ENCODE measurements around the gene MACROD2. TPM values are rescaled to one million over a fixed set of nuclear protein-coding genes. Genes with fewer than 3 reads are reported as not detected.
"Not testable (repeated sequence)": the region's sequence is repeated elsewhere in the genome, so short reads cannot be mapped to it uniquely, and the experiment has no call there.

The MACROD2 gene
- total and polyA plus RNA-seq, 2 experiments from 2014 or later = 2.8 to 4.3 TPM

DNA sequence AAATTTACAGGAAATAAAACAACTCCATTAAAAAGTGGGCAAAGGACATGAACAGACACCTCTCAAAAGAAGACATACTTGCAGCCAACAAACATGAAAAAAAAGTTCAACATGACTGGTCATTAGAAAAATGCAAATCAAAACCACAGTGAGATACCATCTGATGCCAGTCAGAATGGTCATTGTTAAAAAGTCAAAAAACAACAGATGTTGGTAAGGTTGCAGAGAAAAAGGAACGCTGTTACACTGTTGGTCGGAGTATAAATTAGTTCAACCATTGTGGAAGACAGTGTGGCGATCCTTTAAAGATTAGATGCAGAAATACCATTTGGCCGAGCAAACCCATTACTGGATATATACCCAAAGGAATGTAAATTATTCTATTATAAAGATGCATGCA is 1200.1 kb downstream of the MACROD2 start:
- Histone ChIP-seq H3K27me3 (ENCODE audit: insufficient read depth) (no peaks in the 10 kb centered on the region), H3K27ac (ENCODE audit: low read depth) (no peak overlapping the region), H3K9me2 (ENCODE audit: insufficient read depth) (no peaks in the 10 kb centered on the region), H3F3A (replicated peaks; ENCODE audit: low read depth) (no peaks in the 10 kb centered on the region), H3K4me2 (no peak overlapping the region), H3K79me2 (replicated peaks; ENCODE audit: insufficient read depth) (no peaks in the 10 kb centered on the region), H3K36me3 (ENCODE audit: insufficient read depth) (no peaks in the 10 kb centered on the region), H2AFZ (no peak overlapping the region), H4K20me1 (replicated peaks; ENCODE audit: insufficient read depth) (no peaks in the 10 kb centered on the region), H3K4me3 (no peak overlapping the region), H3K4me1 (ENCODE audit: insufficient read depth) (no peaks in the 10 kb centered on the region)
- DNase-seq (ENCODE audit: low spot score) (no peak), ATAC-seq (no peak)
- Mint-ChIP-seq H3K4me3 (no peak overlapping the region), H3K9me3 (no peaks in the 10 kb centered on the region), H3K4me1 (peaks cover 8% of the 10 kb centered on the region; the same call in 2 of the 3 replicates), H3K27me3 (ENCODE audit: insufficient read depth, low read depth, poor library complexity) (no peaks in the 10 kb centered on the region), H3K36me3 (ENCODE audit: low read depth) (no peaks in the 10 kb centered on the region), H3K27ac (no peak overlapping the region)
- TF ChIP-seq CREB1 (CRISPR knock-in tag; IDR thresholded peaks at IDR 0.05; ENCODE audit: low read depth) = no peak
- no peak for TF ChIP-seq EZH2 (IDR thresholded peaks at IDR 0.05; ENCODE audit: low read depth, unreplicated experiment)
- TF ChIP-seq, protein P1, sequence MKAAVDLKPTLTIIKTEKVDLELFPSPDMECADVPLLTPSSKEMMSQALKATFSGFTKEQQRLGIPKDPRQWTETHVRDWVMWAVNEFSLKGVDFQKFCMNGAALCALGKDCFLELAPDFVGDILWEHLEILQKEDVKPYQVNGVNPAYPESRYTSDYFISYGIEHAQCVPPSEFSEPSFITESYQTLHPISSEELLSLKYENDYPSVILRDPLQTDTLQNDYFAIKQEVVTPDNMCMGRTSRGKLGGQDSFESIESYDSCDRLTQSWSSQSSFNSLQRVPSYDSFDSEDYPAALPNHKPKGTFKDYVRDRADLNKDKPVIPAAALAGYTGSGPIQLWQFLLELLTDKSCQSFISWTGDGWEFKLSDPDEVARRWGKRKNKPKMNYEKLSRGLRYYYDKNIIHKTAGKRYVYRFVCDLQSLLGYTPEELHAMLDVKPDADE (IDR thresholded peaks at IDR 0.05) = no peak
- TF ChIP-seq STAT1 (IDR thresholded peaks at IDR 0.05; ENCODE audit: unreplicated experiment) = no peak
- TF ChIP-seq ZNF331 (CRISPR knock-in tag; IDR thresholded peaks at IDR 0.05; ENCODE audit: low read depth) = no peak
- no peak for TF ChIP-seq NANOG (IDR thresholded peaks at IDR 0.05; ENCODE audit: borderline replicate concordance)

DNA sequence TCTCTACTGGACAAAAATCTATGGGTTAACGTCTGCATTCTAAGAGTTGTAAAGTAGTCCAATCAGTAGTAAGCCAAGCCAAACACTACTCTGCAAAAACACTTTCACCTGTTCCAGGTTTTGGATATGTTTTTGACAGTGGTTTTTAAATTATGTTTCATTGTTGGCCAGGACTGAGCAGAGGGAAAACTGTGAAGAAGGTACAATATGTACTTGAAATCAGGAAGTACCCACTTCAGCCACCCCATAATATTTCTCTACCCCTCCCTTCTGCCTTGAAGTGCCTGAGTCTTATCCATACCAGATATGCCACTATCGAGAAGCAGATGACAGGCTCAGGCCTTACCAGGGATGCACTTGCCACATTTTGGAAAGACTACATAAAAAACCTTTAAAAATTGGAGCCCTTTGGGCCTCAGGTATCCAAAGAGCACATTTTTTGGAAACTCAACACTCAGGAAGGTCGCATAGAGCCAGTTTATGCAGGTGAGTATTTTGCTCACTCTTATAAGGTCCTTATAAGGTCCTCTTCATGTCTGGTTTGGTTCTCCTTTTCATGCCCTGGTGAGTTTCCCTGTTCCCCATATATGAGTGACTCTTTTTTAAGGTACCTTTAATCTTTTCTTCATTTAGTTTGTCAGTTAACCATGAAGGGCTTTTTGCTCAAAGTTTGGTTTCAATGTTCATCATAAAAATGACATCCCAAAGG is 1201.4 kb downstream of the MACROD2 start:
- Mint-ChIP-seq H3K4me3 (no peak overlapping the region), H3K27me3 (ENCODE audit: insufficient read depth, low read depth, poor library complexity) (no peaks in the 10 kb centered on the region), H3K9me3 (no peaks in the 10 kb centered on the region), H3K27ac (no peak overlapping the region), H3K4me1 (no peaks in the 10 kb centered on the region), H3K36me3 (ENCODE audit: low read depth) (no peaks in the 10 kb centered on the region)
- Histone ChIP-seq H3K4me3 (no peak overlapping the region), H3K79me2 (replicated peaks; ENCODE audit: insufficient read depth) (no peaks in the 10 kb centered on the region), H4K20me1 (replicated peaks; ENCODE audit: insufficient read depth) (no peaks in the 10 kb centered on the region), H3K4me1 (ENCODE audit: insufficient read depth) (no peaks in the 10 kb centered on the region), H3K4me2 (no peak overlapping the region), H3F3A (replicated peaks; ENCODE audit: low read depth) (no peaks in the 10 kb centered on the region), H3K27me3 (ENCODE audit: insufficient read depth) (no peaks in the 10 kb centered on the region), H2AFZ (no peak overlapping the region), H3K36me3 (ENCODE audit: insufficient read depth) (no peaks in the 10 kb centered on the region), H3K27ac (ENCODE audit: low read depth) (no peak overlapping the region), H3K9me2 (ENCODE audit: insufficient read depth) (no peaks in the 10 kb centered on the region)
- ATAC-seq = no peak
- DNase-seq (ENCODE audit: low spot score) = no peak
- TF ChIP-seq EZH2phosphoT487 (IDR thresholded peaks at IDR 0.05; ENCODE audit: unreplicated experiment) (no peak), ZNF114 (CRISPR knock-in tag; IDR thresholded peaks at IDR 0.05) (no peak), POLR2AphosphoS5 (IDR thresholded peaks at IDR 0.05; ENCODE audit: low read depth) (no peak), STAT1 (IDR thresholded peaks at IDR 0.05; ENCODE audit: unreplicated experiment) (no peak), CREB1 (CRISPR knock-in tag; IDR thresholded peaks at IDR 0.05; ENCODE audit: low read depth) (no peak)
- TF ChIP-seq, protein P2, sequence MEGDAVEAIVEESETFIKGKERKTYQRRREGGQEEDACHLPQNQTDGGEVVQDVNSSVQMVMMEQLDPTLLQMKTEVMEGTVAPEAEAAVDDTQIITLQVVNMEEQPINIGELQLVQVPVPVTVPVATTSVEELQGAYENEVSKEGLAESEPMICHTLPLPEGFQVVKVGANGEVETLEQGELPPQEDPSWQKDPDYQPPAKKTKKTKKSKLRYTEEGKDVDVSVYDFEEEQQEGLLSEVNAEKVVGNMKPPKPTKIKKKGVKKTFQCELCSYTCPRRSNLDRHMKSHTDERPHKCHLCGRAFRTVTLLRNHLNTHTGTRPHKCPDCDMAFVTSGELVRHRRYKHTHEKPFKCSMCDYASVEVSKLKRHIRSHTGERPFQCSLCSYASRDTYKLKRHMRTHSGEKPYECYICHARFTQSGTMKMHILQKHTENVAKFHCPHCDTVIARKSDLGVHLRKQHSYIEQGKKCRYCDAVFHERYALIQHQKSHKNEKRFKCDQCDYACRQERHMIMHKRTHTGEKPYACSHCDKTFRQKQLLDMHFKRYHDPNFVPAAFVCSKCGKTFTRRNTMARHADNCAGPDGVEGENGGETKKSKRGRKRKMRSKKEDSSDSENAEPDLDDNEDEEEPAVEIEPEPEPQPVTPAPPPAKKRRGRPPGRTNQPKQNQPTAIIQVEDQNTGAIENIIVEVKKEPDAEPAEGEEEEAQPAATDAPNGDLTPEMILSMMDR (conservative IDR thresholded peaks at IDR 0.05; ENCODE audit: low read depth in 2 of 2) = no peak
- TF ChIP-seq, protein P3, sequence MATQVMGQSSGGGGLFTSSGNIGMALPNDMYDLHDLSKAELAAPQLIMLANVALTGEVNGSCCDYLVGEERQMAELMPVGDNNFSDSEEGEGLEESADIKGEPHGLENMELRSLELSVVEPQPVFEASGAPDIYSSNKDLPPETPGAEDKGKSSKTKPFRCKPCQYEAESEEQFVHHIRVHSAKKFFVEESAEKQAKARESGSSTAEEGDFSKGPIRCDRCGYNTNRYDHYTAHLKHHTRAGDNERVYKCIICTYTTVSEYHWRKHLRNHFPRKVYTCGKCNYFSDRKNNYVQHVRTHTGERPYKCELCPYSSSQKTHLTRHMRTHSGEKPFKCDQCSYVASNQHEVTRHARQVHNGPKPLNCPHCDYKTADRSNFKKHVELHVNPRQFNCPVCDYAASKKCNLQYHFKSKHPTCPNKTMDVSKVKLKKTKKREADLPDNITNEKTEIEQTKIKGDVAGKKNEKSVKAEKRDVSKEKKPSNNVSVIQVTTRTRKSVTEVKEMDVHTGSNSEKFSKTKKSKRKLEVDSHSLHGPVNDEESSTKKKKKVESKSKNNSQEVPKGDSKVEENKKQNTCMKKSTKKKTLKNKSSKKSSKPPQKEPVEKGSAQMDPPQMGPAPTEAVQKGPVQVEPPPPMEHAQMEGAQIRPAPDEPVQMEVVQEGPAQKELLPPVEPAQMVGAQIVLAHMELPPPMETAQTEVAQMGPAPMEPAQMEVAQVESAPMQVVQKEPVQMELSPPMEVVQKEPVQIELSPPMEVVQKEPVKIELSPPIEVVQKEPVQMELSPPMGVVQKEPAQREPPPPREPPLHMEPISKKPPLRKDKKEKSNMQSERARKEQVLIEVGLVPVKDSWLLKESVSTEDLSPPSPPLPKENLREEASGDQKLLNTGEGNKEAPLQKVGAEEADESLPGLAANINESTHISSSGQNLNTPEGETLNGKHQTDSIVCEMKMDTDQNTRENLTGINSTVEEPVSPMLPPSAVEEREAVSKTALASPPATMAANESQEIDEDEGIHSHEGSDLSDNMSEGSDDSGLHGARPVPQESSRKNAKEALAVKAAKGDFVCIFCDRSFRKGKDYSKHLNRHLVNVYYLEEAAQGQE (IDR thresholded peaks at IDR 0.05; ENCODE audit: unreplicated experiment) = no peak

DNA sequence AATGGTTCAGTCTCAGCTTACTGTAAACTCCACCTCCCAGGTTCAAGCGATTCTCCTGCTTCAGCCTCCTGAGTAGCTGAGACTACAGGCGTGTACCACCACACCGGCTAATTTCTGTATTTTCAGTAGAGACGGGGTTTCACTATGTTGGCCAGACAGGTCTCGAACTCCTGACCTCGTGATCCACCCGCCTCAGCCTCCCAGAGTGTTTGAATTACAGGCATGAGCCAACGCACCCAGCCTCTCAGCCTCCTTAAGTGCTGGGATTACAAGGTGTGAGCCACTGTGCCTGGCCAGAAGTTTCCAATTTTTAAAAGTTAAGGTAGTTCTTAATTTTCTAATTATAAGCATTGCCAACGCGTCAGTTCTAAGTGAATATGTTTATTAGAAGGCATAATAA is 1202.7 kb downstream of the MACROD2 start:
- H4K20me1 ChIP-seq (replicated peaks; ENCODE audit: insufficient read depth); DNase-seq (ENCODE audit: low spot score); H3K4me3 Mint-ChIP-seq; H3K4me2 ChIP-seq; H3K27ac Mint-ChIP-seq; H3K4me1 Mint-ChIP-seq; ATAC-seq; H3K79me2 ChIP-seq (replicated peaks; ENCODE audit: insufficient read depth); H3K36me3 Mint-ChIP-seq (ENCODE audit: low read depth); H3K9me3 Mint-ChIP-seq; H2AFZ ChIP-seq; H3K27me3 Mint-ChIP-seq (ENCODE audit: insufficient read depth, low read depth, poor library complexity); H3K4me3 ChIP-seq; H3K36me3 ChIP-seq (ENCODE audit: insufficient read depth); H3K4me1 ChIP-seq (ENCODE audit: insufficient read depth); H3K9me2 ChIP-seq (ENCODE audit: insufficient read depth); H3K27ac ChIP-seq (ENCODE audit: low read depth); H3K27me3 ChIP-seq (ENCODE audit: insufficient read depth); H3F3A ChIP-seq (replicated peaks; ENCODE audit: low read depth): not testable (repeated sequence)

Data from GM23338 (cell line).